Upper lobe of right lung (tissue), 1 donor: Measurements from ENCODE around the gene RABGGTA. TPM values are rescaled to one million over a fixed set of nuclear protein-coding genes. Genes with fewer than 3 reads are reported as not detected.

Experiments used
- ATAC-seq: fragments of 200-7000 bp; cut with Tn5 transposase; one replicate; pipeline ENCODE4 v1.9.1; 2020; ENCODE audit warnings: mild to moderate bottlenecking, moderate library complexity
- DNase-seq: peaks from one replicate; pipeline ENCODE4 v3.0.0-alpha.2; 2020
- H3K27ac ChIP-seq: fragments of 200-600 bp; one replicate; pipeline ENCODE4 v1.8.0; 2022
- H3K27me3 ChIP-seq: fragments of 200-600 bp; one replicate; pipeline ENCODE4 v1.8.0; 2022; ENCODE audit warnings: mild to moderate bottlenecking
- H3K36me3 ChIP-seq: fragments of 200-600 bp; one replicate; pipeline ENCODE4 v1.8.0; 2022
- H3K4me1 ChIP-seq: fragments of 200-600 bp; one replicate; pipeline ENCODE4 v1.8.0; 2022
- H3K4me3 ChIP-seq: fragments of 200-600 bp; one replicate; pipeline ENCODE4 v1.8.0; 2022; ENCODE audit warnings: mild to moderate bottlenecking
- H3K9me3 ChIP-seq: fragments of 200-600 bp; one replicate; pipeline ENCODE4 v1.8.0; 2022
- intact Hi-C: fragments of 100-400 bp; cut with DNase I; formaldehyde crosslinking; loops from one replicate; pipeline ENCODE4 v1.11.0; 2022
- total RNA-seq: library from RNA; stranded (reverse); fragmentation: NEBNext Ultra II Directional; extraction: Animal tissue kit (Norgen Biotek cat#: 25700); gene quantifications from one replicate; pipeline ENCODE4 v1.2.1, GENCODE V29; 2021
- TF ChIP-seq, protein P1 (sequence below): fragments of 200-600 bp; IDR thresholded peaks from one replicate; pipeline ENCODE4 v1.8.0; 2022; ENCODE audit warnings: antibody characterized with exemption
- donor health status: DM: no; HTN: yes; CAD: no; lungs with severe emphysema.

The RABGGTA gene
- total RNA-seq, 1 donor from 2014 or later: 50.3 TPM

DNA sequence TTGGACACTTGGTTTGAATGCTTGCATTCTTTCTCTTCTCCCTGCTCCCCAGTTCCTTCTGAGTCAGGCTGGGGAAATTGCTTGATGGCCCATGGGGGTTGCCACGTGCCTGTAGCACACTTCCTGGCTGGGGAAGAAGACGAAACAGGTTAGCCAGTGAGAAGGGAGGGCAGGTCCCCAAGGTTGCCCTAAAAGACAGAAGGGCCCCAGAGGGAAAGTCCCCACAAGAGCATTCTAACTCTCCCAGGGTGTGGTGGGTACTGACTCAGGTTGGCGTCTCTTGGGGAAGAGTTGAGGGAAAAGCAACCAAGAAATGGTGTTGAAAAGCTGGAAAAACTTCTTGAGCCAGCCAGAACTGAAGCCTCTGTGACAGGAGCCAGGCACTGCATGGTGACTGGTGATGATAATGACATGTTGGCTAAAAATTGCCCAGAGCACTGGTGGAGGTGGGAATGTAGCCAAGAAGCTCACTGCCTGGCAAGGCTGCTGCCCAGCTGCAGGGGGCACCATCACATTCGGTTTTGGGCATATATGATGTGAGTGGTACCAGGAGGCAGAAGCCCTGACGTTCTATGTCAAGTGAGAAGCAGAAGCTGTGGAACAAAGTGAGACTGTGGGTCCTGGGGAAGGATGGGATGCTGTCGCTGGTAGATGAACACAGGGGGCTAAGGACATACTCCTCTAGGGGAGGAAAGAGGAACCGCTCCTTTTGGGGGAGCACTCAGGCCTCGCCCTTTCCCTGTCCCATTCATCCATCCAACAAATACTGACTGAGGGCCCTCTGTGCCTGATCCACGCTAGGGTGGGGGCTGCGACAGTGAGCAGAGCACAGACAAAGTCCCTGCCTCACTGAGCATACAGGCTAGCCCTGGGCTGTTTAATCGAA, 8.1 kb upstream of the RABGGTA start:
- Histone ChIP-seq H3K4me1 (peaks cover 21% of the 10 kb centered on the region), H3K36me3 (no peaks in the 10 kb centered on the region), H3K27ac (no peak overlapping the region), H3K9me3 (no peaks in the 10 kb centered on the region), H3K4me3 (no peak overlapping the region), H3K27me3 (no peaks in the 10 kb centered on the region)
- TF ChIP-seq, protein P1, sequence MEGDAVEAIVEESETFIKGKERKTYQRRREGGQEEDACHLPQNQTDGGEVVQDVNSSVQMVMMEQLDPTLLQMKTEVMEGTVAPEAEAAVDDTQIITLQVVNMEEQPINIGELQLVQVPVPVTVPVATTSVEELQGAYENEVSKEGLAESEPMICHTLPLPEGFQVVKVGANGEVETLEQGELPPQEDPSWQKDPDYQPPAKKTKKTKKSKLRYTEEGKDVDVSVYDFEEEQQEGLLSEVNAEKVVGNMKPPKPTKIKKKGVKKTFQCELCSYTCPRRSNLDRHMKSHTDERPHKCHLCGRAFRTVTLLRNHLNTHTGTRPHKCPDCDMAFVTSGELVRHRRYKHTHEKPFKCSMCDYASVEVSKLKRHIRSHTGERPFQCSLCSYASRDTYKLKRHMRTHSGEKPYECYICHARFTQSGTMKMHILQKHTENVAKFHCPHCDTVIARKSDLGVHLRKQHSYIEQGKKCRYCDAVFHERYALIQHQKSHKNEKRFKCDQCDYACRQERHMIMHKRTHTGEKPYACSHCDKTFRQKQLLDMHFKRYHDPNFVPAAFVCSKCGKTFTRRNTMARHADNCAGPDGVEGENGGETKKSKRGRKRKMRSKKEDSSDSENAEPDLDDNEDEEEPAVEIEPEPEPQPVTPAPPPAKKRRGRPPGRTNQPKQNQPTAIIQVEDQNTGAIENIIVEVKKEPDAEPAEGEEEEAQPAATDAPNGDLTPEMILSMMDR: peak; percentile 18
- DNase-seq: no peak
- peak; percentile 21 for ATAC-seq
- intact Hi-C loops: no loop called here

DNA sequence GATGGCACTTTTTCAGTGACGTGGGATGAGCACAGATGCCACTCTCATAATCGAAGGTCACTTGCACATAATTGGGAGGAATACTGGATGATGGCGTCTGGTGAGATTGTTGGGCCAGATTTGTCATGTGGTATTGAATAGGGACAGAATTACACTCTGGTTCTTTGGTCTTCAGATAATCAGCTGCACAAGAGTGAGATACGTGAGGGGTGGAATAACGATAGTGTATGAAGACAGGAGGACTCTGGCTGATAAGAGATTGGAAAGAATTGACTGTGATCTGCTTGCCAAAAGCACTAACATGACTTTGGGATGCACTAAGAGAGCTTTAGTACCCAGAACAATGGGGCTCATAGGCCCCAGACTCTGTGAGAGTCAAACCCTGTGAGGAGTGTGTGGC, 7.0 kb upstream of the RABGGTA start:
- Histone ChIP-seq H3K4me3 (no peak overlapping the region), H3K27me3 (no peaks in the 10 kb centered on the region), H3K36me3 (no peaks in the 10 kb centered on the region), H3K27ac (no peak overlapping the region), H3K9me3 (no peaks in the 10 kb centered on the region), H3K4me1 (peaks cover 30% of the 10 kb centered on the region)
- TF ChIP-seq, protein P1: no peak
- ATAC-seq (no peak), DNase-seq (no peak)
- intact Hi-C loops: no loop called here

DNA sequence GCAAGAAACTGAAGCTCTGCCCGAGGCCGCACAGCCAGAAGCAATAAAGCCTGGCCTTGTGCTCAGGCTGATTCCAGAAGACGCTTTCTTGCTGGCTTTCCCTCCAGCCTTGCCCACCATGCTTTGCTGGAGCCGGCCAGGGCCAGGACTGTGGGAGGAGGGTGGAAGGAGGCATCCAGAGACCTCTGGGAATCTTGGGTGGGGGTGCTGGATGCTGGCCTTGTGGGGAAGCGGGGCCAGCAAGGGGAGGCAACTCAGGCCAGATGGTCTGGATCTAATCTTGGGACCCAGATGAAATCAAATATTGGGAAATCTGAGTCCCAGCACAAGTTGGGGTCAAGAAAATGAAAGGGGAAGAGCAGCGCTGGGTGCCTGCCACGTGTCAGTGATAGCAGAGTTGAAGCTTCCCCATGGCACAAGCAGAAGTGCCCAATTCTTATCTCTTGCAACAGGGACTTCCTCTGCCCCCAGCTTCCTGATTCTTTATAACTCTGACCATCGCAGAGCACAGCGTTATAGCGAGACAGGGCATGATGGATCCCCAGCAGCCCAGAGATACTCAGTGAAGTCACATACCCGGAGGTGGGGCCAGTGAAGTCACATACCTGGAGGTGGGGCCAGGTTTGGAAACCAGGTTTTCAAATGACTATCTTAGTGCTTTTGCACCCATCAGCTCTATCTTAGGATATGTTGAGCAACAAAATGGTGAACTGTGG, 6.4 kb upstream of the RABGGTA start:
- TF ChIP-seq, protein P1: no peak
- no peaks in the 10 kb centered on the region for H3K36me3 ChIP-seq
- intact Hi-C loops: no loop called here
- DNase-seq: no peak
- peak overlapping the region; percentile 42 for H3K27ac ChIP-seq
- H3K4me1 ChIP-seq: peaks cover 36% of the 10 kb centered on the region
- H3K27me3 ChIP-seq: no peaks in the 10 kb centered on the region
- peak; percentile 60 for ATAC-seq
- no peaks in the 10 kb centered on the region for H3K9me3 ChIP-seq
- H3K4me3 ChIP-seq: no peak overlapping the region

DNA sequence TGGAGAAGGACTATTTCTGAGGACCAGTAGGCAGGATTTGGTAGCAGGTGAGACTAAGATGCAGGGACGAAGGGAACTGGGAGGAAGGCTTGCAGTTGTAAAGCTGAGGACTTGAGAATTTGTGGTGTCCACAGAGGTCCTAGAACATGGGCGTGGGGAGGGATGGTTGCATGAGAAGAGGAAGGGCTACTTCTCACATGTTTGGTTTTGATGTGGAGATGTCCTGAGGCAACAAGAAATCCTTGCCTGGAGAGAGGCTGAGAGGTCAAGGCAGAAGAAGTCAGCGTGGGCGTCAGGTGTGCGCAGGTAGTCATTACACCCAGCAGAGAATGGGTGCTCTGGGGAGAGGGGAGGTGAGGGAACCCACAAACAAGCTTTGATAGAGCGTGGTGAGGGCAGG, 5.7 kb upstream of the RABGGTA start:
- H3K9me3 ChIP-seq: no peaks in the 10 kb centered on the region
- peak overlapping the region; percentile 42 for H3K27ac ChIP-seq
- peaks cover 43% of the 10 kb centered on the region for H3K4me1 ChIP-seq
- TF ChIP-seq, protein P1: no peak
- H3K4me3 ChIP-seq: no peak overlapping the region
- H3K36me3 ChIP-seq: no peaks in the 10 kb centered on the region
- no peaks in the 10 kb centered on the region for H3K27me3 ChIP-seq
- intact Hi-C loops: no loop called here
- no peak for ATAC-seq
- DNase-seq: no peak

DNA sequence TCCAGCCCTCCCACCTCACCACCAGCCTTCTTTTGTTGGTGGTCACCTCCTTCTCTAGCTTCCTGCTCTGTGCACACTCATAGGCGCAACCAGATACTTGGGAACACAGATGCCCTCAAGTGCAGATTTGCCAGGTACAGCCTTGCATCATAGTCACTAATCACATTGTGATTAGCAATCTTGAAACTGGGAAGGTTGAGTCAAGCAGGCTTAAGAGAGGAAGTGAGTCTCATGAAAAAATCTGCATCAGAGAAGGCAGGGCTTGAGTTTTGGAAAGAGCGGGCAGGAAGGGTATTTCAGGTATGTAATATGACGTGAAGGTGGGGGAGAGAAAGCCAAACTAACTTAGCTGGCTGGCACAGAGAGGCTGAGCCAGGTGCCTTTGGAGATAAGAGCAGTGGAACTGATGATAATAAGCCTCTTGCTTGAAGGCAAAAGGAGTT, 2.7 kb upstream of the RABGGTA start:
- Histone ChIP-seq H3K27me3 (no peaks in the 10 kb centered on the region), H3K27ac (peak overlapping the region; percentile 100), H3K36me3 (peaks cover 7% of the 10 kb centered on the region), H3K9me3 (no peaks in the 10 kb centered on the region), H3K4me1 (peaks cover 44% of the 10 kb centered on the region), H3K4me3 (no peak overlapping the region)
- DNase-seq: no peak
- TF ChIP-seq, protein P1: no peak
- ATAC-seq: peak; percentile 63
- intact Hi-C loops: no loop called here
